Glomerular endothelial cell (primary cell): Measurements from ENCODE around the gene INSM1. TPM values are rescaled to one million over a fixed set of nuclear protein-coding genes. Genes with fewer than 3 reads are reported as not detected.

Source experiments
- DNase-seq: peaks from one replicate; pipeline ENCODE4 v3.0.0-alpha.2; 2011; ENCODE audit warnings: low read depth, low spot score; ENCODE audit errors: extremely low read depth
- total RNA-seq: library from RNA; depleted of rRNA; stranded (reverse); fragments of >200 nt; gene quantifications from 2 replicates; pipeline ENCODE4 v1.2.3, GENCODE V29; 2015

INSM1 gene
- total RNA-seq, 1 donor from 2014 or later, result not detected

GRCh38 chr20:20393207-20394120, 25.6 kb downstream of the INSM1 start:
- DNase-seq, result no peak

- DNase-seq, result no peak
Observed at GRCh38 chr20:20395087-20395486, 27.2 kb downstream of the INSM1 start.

- no peak for DNase-seq
Observed at GRCh38 chr20:20395903-20396568, 28.1 kb downstream of the INSM1 start.

- no peak for DNase-seq
Observed at GRCh38 chr20:20396794-20397193, 28.9 kb downstream of the INSM1 start.

GRCh38 chr20:20398123-20398522, 30.2 kb downstream of the INSM1 start:
- DNase-seq, result no peak

DNA sequence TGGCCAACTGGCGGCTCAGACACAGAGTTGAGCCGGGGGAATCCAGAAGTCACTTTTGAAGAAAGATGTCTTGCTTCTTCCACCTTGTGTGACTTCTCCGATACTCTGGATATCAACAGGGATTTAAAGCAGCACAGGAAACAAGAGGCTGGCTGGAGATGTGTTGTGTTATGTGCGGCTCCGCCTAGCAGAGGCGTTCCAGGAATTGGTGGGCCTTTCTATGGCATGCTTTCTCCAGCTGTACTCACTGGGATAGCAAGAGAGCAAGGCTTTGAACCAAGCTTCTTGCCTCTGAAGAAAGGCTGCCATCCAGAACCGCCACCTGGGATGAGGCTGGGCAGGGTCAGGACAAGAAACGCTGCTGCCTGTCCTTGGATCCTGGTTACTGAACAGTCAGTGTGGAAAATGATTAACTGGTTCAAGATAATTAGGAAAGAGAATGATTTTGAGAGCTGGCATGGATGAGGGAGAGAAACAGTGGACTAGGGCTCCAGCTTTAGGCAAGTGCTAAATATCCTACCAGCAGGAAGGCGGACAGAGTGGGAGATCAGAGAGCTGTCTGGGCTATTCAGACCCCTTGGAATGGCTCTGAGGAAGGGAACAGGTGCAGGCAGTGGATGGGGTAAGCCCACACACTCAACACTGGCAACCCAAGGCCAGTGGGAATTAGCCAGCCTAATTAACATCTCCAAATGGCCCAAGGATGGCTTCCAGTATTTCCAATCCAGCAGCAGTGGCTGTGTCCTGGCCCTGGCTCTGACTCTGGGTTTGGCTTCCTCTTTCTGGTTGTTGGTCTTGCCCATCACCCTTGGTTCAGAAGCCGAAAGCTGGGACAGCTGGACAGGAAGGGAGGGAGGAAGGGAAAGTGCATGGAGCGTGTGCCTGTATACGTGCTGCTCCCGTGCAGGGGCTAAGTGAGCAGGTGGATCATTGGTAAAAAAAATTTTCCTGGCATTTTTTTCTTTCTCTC, 31.9 kb downstream of the INSM1 start:
- DNase-seq, result no peak

DNA sequence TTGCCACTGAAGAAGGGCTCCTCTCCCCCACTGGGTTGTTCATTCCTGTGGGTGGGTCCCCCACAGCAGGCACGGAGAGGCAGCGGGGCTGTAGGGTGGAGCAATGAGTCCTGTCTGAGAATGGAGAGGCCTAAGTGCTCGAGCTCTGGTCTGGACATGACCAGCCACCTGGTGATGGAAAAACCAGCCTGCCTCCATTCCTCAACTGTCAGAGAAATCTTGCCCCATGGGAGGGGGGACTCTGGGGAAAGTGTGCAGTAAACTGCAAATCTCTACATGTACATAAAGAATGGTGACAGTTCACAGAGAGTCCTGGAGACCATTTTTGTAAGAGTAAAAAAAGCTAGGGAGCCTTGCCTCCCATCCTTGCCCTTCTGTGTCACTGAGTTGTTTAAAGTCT, 34.1 kb downstream of the INSM1 start:
- DNase-seq, result no peak

DNA sequence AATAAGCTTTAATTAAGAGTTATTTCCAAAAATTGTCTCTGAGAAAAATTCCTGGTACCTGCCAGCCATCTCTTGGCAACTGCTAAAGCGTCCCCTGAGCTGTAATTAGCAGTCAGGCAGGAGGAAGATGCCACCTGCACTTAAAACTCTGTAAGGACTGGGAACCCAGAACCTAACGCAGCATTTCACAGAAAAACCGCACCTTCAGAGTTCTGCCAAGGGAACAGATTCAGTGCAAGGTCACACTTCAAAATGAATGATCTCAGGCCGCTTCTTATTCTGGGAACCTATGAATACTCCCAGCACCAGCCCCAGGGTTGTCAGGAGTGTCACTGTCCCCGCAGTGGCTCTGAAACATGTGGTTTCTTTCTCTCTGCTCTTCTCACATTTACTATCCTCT, 36.7 kb downstream of the INSM1 start:
- DNase-seq, result no peak

DNA sequence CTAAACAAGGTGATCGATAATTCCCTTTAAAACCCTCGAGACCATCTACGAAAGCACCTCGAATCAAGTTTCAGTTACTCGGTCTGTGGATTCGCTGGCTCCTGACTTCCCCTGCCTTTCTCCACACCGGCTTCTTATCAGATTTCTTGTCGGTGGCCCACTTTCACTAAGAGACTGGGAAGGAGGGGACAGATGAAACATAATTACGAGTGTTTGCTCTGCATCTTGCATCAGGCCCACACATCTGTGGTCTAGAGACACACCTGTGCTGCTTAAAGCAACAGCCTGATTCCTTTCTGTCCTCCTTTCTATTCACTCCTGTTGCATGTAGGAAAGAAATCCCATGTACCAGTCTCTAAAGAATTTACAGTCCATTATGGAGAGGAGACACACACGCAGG, 37.7 kb downstream of the INSM1 start:
- DNase-seq, result no peak

GRCh38 chr20:20406306-20406705, 38.4 kb downstream of the INSM1 start:
- DNase-seq, result no peak

DNA sequence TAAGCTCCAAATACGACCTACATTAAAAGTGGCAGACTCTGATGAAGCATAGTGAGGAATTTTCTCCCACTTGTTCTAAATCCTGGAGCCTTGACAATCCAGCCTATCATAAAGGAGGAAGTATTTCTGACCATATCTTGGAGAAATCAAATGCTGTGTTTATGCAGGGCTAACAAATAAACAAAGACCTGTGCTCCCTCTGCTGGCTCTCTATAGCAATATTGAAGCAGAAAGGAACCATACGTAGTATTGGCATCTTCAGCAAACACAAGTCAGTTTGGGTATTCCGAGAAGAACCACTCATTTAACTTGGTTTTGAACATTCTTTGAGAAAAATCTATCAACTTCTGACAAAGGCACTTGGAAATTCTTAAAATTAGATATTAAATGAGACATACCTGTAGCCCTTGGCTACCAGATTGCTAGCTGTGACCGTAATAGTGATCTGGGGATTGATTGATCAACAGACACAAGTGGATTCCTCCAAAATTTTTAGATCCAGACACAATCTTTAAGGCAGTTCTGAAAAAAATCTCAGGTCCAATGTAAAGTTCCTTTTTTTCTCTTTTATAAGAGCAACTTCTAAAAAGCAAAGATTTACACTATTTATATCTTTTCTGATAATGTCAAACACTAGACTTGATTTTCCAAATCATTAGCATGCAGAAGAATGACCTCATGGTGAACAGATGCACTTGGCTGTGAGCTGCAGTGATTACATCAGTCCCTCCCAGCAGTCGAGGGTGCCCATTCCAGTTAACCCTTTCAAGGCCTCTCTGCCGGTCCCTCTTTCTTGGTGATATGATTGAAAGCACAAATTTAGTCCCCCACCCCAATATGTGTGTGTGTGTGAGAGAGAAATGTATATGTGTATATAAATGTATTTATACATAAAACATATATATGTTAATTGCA, 40.2 kb downstream of the INSM1 start:
- DNase-seq, result no peak

GRCh38 chr20:20409331-20409730, 41.4 kb downstream of the INSM1 start:
- no peak for DNase-seq

- DNase-seq, result no peak
Observed at GRCh38 chr20:20410678-20411077, 42.8 kb downstream of the INSM1 start.

GRCh38 chr20:20411402-20411801, 43.5 kb downstream of the INSM1 start:
- no peak for DNase-seq

- no peak for DNase-seq
Observed at GRCh38 chr20:20411836-20412235, 43.9 kb downstream of the INSM1 start.

DNA sequence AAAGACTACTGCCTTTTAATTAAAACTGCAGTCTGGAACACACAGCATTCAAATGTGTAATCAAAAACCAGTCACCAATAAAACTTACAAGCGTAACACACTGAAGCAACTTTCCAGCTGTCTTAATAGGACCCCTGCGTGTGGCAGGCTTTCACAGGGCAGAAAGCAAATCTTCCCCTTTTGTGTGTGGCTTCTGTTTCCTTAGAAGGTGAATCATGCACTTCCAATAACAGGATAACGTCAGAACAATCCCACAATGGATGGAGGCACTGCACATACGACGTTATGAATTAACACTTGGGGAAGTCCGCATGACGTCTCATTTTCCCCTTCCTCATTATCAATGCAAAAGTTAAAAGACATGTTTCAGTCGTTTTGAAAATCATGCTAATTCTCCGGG, 44.8 kb downstream of the INSM1 start:
- peak; percentile 71 for DNase-seq

DNA sequence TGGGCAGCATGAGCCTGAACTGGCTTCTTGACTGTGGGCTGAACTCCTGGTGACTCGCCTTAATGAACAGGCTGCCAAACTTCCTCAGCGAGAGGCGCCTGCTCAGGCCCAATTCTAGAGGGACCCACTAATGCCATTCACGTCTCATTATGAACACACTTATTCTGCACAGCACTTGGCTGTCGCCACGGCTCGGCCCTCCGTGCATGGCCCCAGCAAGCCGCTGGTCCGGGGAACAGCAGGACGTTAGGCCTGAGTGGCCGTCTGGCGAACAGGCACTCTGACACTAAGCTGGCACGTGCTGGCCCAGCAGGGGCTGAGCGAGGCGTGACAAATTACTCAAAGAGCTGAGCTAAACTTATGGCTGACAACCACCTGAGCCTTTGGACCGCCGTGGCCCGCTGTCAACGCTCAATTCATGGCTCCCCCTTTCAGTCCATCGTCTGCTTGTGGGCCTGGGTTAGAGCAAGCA, 45.9 kb downstream of the INSM1 start:
- no peak for DNase-seq

DNA sequence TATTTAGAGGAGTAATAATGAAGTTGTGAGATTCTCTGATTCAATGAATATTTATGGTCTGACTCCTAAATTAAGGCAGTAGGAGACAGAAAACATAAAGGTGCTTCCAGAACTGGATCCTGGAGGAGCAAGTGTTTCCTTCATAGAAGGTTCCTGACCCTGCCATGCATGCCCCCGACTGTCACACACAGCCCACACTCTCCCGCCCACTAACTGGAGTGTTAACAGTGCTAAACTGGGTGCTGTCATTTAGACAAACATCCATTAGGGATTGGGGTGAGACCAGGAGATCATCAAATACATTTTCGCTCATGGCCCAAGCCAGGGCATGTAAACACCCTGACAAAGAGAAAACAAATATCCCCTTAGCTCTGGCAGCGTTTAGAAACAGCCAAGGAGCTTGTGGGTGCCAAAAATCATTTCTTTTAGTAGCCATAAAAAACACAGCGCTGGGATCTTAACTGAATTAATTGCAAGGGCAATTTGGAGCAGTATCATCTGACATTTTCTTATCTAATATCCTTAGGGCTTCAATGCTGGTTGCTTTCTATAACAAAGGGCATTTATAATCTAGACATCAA, 46.8 kb downstream of the INSM1 start:
- no peak for DNase-seq

- no peak for DNase-seq
Observed at GRCh38 chr20:20415321-20415720, 47.4 kb downstream of the INSM1 start.
